K562 (cell line): Measurements from ENCODE around the gene IRF3. TPM values are rescaled to one million over a fixed set of nuclear protein-coding genes. Genes with fewer than 3 reads are reported as not detected.

ENCODE experiments used
- CBX3 ChIP-seq, 2 experiments: IDR thresholded peaks; 1 replicate in 1 of 2; 2 replicates in 1 of 2; pipeline ENCODE4 v1.6.1; 2012; ENCODE audit warnings: inconsistent platforms in 2 of 2, low read length in 2 of 2, borderline replicate concordance in 1 of 2, control low read depth in 1 of 2
- CGGBP1 ChIP-seq: fragments of 250-450 bp; sonication (Bioruptor Pico); IDR thresholded peaks from 2 replicates; pipeline ENCODE4 v1.9.0; 2021; ENCODE audit warnings: mild to moderate bottlenecking
- DIDO1 ChIP-seq: fragments of 450-650 bp; IDR thresholded peaks from 2 replicates; pipeline ENCODE4 v1.6.1; 2016; ENCODE audit warnings: low read depth, missing biosample characterization, missing genetic modification characterization
- E2F8 ChIP-seq: fragments of 450-650 bp; IDR thresholded peaks from 2 replicates; pipeline ENCODE4 v1.7.1; 2018; ENCODE audit warnings: mild to moderate bottlenecking, low read depth; ENCODE audit not compliant: partially characterized antibody
- GTF2A2 ChIP-seq: IDR thresholded peaks from 2 replicates; pipeline ENCODE4 v1.6.1; 2016; ENCODE audit warnings: mild to moderate bottlenecking, missing genetic modification characterization, missing compliant biosample characterization
- HBP1 ChIP-seq: fragments of 450-650 bp; formaldehyde crosslinking; IDR thresholded peaks from 2 replicates; pipeline ENCODE4 v1.4.0; 2022; ENCODE audit warnings: missing genetic modification characterization
- KLF1 ChIP-seq: fragments of 450-650 bp; IDR thresholded peaks from 2 replicates; pipeline ENCODE4 v1.6.1; 2016; ENCODE audit warnings: missing genetic modification characterization, missing compliant biosample characterization
- NBN ChIP-seq: fragments of 450-650 bp; IDR thresholded peaks from 2 replicates; pipeline ENCODE4 v1.6.1; 2016; ENCODE audit warnings: low read depth, mild to moderate bottlenecking
- SIN3A ChIP-seq, 2 experiments: fragments of 150-350 bp in 1 of 2; IDR thresholded peaks; 2 replicates each; pipeline ENCODE4 v1.6.1; 2011 to 2016; ENCODE audit warnings: borderline replicate concordance in 2 of 2, low read depth in 2 of 2, low read length in 2 of 2, mild to moderate bottlenecking in 2 of 2, moderate library complexity in 2 of 2; ENCODE audit not compliant: control insufficient read depth in 1 of 2
- TAF1 ChIP-seq: IDR thresholded peaks from 2 replicates; pipeline ENCODE4 v1.6.1; 2011; ENCODE audit warnings: mild to moderate bottlenecking, low read length, moderate library complexity; ENCODE audit not compliant: insufficient read depth, control insufficient read depth, severe bottlenecking; ENCODE audit errors: extremely low read depth
- THAP12 ChIP-seq: fragments of 250-450 bp; sonication (Bioruptor Pico); IDR thresholded peaks from 2 replicates; pipeline ENCODE4 v1.9.0; 2021; ENCODE audit warnings: mild to moderate bottlenecking, inconsistent platforms
- XRCC5 ChIP-seq: fragments of 200-400 bp; formaldehyde crosslinking; IDR thresholded peaks from 2 replicates; pipeline ENCODE4 v1.6.1; 2017; ENCODE audit warnings: low read depth, mild to moderate bottlenecking, low read length
- ZBTB49 ChIP-seq: sonication (generic); formaldehyde crosslinking; IDR thresholded peaks from 2 replicates; pipeline ENCODE4 v1.8.0; 2022; ENCODE audit warnings: missing genetic modification reagents, mild to moderate bottlenecking, borderline replicate concordance
- ZBTB9 ChIP-seq: fragments of 450-650 bp; formaldehyde crosslinking; IDR thresholded peaks from 2 replicates; pipeline ENCODE4 v1.4.0; 2020; ENCODE audit warnings: mild to moderate bottlenecking, moderate library complexity
- ZNF354B ChIP-seq: fragments of 250-450 bp; sonication (Bioruptor Pico); IDR thresholded peaks from 2 replicates; pipeline ENCODE4 v1.4.0; 2020
- polyA plus RNA-seq, 8 experiments: library from polyadenylated mRNA; depleted of rRNA in 4 of 8; stranded (reverse) in 5 of 8; unstranded in 3 of 8; fragments of >200 nt; fragmentation: Nextera tagmentation in 2 of 8; fragmentation: Illumina TruSeq in 1 of 8; extraction: Ambion mirVana in 2 of 8; extraction: Trizol in 1 of 8; gene quantifications; 2 replicates each; pipeline versions ENCODE4 v1.2.1 to v1.2.3, GENCODE V29; 2011 to 2014; ENCODE audit warnings: inconsistent platforms in 1 of 8, missing spikeins in 1 of 8
- total RNA-seq, 7 experiments: library from RNA; depleted of rRNA in 6 of 7; stranded (reverse); fragments of >200 nt in 6 of 7; fragmentation: Illumina TruSeq in 2 of 7; extraction: Trizol in 2 of 7; gene quantifications; 2 replicates each; pipeline versions ENCODE4 v1.2.1 to v1.2.3, GENCODE V29; 2011 to 2021; ENCODE audit warnings: low replicate concordance in 1 of 7

Gene IRF3
- total and polyA plus RNA-seq, 9 of the 15 experiments (the other 6 are each of a cell fraction or from before 2014, with no cell fraction given), result 7.5 to 145 (median 65.4) TPM

- TF ChIP-seq E2F8 (peak; percentile 66), XRCC5 (0 out of 2 replicates have a peak, but pooled peaks have one; percentile 9), HBP1 (CRISPR knock-in tag) (0 out of 2 replicates have a peak, but pooled peaks have one; percentile 45), NBN (peak; percentile 73; the same call in 1 of the 2 replicates), SIN3A (IDR thresholded peaks at IDR 0.05; ENCODE audit: borderline replicate concordance in 2 of 2, control insufficient read depth in 1 of 2, low read depth in 2 of 2, low read length in 2 of 2) (peak; percentile 94 to 97), GTF2A2 (tag) (peak; percentile 69), ZBTB9 (CRISPR knock-in tag) (peak; percentile 62; the same call in 1 of the 2 replicates), DIDO1 (tag) (peak; percentile 67; the same call in 1 of the 2 replicates), ZNF354B (CRISPR knock-in tag) (no peak), TAF1 (peak; percentile 81), THAP12 (CRISPR knock-in tag) (peak; percentile 91), CGGBP1 (CRISPR knock-in tag) (peak; percentile 32; the same call in 1 of the 2 replicates), ZBTB49 (CRISPR knock-in tag) (0 out of 2 replicates have a peak, but pooled peaks have one; percentile 8), CBX3 (IDR thresholded peaks at IDR 0.05; ENCODE audit: borderline replicate concordance in 1 of 2, low read length in 2 of 2) (no peak), KLF1 (tag) (0 out of 2 replicates have a peak, but pooled peaks have one; percentile 23)
These were observed 11.7 kb upstream of the IRF3 start, which contains the start of gene PRMT1 (continued) for GRCh38 chr19:49677231-49677900.
